ENCODE data around the gene PSMB3.

- TF ChIP-seq CTCF (IDR thresholded peaks at IDR 0.05; ENCODE audit: borderline replicate concordance, extremely low read depth, low read length, poor library complexity, severe bottlenecking): no peak
- TF ChIP-seq EZH2 (IDR thresholded peaks at IDR 0.05; ENCODE audit: borderline replicate concordance, low read depth, low read length, severe bottlenecking): no peak
These were observed 37.2 kb upstream of the PSMB3 start for GRCh38 chr17:38715216-38715943.

All from DND-41 (cell line).